AG09309 (cell line): ENCODE data around the gene CADM4.

Experiments
- DNase-seq: peaks from one replicate; pipeline ENCODE4 v3.0.0-alpha.2; 2010; ENCODE audit warnings: low read depth
- H3K4me3 ChIP-seq: 2 replicates; pipeline ENCODE4 v1.5.1; 2011; ENCODE audit warnings: mild to moderate bottlenecking, low read depth, low read length, moderate library complexity; ENCODE audit not compliant: control insufficient read depth
- TF ChIP-seq, protein P1 (sequence below): IDR thresholded peaks from 2 replicates; pipeline ENCODE4 v1.5.1; 2011; ENCODE audit warnings: mild to moderate bottlenecking, low read depth, low read length, inconsistent platforms; ENCODE audit not compliant: insufficient read depth, control insufficient read depth; ENCODE audit errors: missing control alignments

CADM4 gene

DNA sequence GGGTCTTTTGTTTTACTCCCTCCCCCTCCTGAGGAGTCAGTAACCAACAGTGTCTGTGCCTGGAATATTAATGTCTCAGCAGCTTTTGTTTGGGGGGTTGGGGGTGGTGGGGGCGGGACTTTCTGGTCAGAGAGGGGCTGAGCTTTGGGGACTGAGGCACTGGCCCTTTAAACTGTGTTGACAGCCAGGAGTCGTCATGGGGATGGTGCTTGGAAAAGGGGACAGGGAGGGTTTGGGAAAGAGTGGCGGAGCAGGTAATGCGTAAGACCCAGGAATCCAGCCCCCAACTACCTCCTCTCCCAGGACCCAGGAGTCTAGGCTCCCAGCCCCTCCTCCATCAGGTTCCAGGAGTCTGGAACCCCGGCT lies 5.2 kb downstream of the CADM4 start:
- no peak overlapping the region for H3K4me3 ChIP-seq
- TF ChIP-seq, protein P1, sequence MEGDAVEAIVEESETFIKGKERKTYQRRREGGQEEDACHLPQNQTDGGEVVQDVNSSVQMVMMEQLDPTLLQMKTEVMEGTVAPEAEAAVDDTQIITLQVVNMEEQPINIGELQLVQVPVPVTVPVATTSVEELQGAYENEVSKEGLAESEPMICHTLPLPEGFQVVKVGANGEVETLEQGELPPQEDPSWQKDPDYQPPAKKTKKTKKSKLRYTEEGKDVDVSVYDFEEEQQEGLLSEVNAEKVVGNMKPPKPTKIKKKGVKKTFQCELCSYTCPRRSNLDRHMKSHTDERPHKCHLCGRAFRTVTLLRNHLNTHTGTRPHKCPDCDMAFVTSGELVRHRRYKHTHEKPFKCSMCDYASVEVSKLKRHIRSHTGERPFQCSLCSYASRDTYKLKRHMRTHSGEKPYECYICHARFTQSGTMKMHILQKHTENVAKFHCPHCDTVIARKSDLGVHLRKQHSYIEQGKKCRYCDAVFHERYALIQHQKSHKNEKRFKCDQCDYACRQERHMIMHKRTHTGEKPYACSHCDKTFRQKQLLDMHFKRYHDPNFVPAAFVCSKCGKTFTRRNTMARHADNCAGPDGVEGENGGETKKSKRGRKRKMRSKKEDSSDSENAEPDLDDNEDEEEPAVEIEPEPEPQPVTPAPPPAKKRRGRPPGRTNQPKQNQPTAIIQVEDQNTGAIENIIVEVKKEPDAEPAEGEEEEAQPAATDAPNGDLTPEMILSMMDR = no peak

GRCh38 chr19:43634068-43634467 lies 5.6 kb downstream of the CADM4 start:
- no peak for DNase-seq
- TF ChIP-seq, protein P1 = no peak
- no peak overlapping the region for H3K4me3 ChIP-seq

More for the DNA sequence above, 5.2 kb downstream of the CADM4 start:
- DNase-seq = no peak

- no peak overlapping the region for H3K4me3 ChIP-seq
- no peak for DNase-seq
- TF ChIP-seq, protein P1 = no peak
Measured at GRCh38 chr19:43633520-43633919, 6.1 kb downstream of the CADM4 start.

- no peak overlapping the region for H3K4me3 ChIP-seq
- TF ChIP-seq, protein P1 = no peak
- DNase-seq = no peak
Measured at GRCh38 chr19:43631491-43631890, 8.2 kb downstream of the CADM4 start.

- TF ChIP-seq, protein P1 = no peak
- no peak overlapping the region for H3K4me3 ChIP-seq
- DNase-seq = no peak
Measured at GRCh38 chr19:43628646-43629326, 10.9 kb downstream of the CADM4 start.

DNA sequence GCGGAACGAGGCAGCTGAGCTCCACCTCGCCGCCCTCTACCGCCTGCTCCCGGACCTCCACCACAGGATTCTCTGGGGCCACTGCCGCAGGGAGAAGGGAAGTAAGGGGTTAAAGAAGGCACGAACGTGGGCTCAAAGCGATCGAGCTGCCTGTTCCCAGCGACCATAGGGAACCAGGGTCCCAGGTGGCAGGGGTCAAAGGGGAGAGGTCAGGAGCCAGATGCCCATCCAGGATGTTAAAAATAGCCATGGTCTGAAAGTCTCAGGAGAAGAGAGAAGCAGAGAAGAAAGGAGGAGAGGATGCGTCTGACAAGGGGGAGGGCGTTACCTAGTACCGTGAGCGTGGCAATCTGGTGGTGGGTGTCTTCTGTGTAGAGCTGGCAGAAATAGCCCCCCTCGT lies 12.8 kb downstream of the CADM4 start:
- TF ChIP-seq, protein P1 = no peak
- no peak for DNase-seq
- H3K4me3 ChIP-seq = no peak overlapping the region

GRCh38 chr19:43625918-43626579 lies 13.6 kb downstream of the CADM4 start:
- H3K4me3 ChIP-seq = no peak overlapping the region
- no peak for DNase-seq
- TF ChIP-seq, protein P1 = no peak
